ENCODE data around the gene IL12B.
"Not testable (repeated sequence)": the region's sequence is repeated elsewhere in the genome, so short reads cannot be mapped to it uniquely, and the experiment has no call there.

Gene IL12B

GRCh38 chr5:159332800-159333544 lies 2.7 kb upstream of the IL12B start:
- DNase-seq = peak; percentile 52 to 74 (median 72)

- peak; percentile 60 to 79 (median 75) for DNase-seq
These were observed 1.0 kb upstream of the IL12B start for GRCh38 chr5:159331093-159331973.

DNA sequence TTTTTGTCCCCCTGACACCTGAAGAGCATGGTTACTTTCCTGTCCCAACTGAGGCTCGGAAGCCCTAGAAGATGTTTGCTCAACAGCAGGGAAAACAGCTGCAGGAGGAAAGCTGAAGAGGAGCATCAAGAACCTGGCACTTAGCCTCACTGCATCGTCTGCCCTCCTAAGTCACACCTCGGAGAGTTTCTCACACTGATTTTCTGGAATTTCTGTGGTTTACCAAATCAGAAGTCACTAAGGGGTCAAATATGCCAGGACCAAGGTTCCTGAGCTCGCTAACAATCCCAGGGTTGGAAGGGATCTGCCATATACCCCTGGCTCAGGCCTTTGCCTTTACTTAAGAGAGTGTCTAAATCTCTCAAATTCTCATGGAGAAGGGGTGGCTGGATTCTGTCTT lies 5.3 kb downstream of the IL12B start:
- no peak for DNase-seq

DNA sequence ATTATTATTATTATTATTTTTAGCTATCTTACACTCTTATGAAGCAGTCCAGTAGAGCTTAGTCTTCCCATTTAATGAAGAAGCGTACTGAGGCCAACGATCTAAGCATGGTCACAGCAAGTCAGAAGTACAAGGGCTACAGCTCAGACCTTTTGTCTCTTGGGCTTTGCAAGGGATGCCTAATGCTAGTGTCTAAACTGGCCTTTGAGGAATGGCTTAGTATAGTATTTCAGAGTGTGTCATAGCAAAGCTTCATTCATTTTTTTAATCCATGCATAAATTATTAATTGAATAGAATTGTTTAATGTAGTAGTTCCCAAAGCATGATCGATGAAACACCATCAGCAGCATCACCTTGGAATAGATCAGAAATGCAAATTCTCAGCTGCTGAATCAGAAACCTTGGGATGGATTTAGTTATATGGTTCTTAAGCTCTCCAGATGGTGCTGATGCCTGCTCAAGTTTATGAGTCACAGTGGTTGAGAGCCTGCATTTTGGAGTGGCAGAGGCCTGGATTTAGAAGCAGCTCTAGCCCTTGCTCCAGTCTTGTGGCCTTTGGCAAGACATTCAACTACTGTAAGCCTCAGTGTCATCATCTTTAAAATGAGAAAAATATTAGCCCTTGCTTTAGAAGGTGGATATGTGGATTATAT lies 6.1 kb downstream of the IL12B start:
- DNase-seq = no peak

GRCh38 chr5:159322180-159322579 lies 8.1 kb downstream of the IL12B start:
- DNase-seq = no peak

GRCh38 chr5:159319832-159320231 lies 10.5 kb downstream of the IL12B start:
- DNase-seq = peak in 1 of 4 experiments; percentile 10

DNA sequence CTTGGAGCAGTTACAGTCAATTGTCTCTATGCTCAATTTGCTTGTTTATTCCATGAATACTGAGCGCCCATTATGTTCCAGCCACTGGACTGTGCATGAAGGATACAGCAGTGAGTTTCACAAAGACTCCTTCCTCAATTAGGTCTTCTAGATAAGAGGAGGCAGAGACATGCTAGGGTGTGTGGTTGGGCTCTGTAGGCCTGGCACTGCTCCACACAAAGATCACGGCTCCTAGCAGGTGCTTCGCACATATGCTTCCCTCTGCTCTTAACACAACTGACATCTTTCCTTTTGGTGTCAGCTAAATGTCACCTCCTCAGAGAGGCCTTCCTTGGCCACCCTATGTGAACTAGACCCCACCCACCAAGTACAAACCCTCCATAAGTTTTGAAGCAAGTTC lies 10.9 kb downstream of the IL12B start:
- DNase-seq = no peak

DNA sequence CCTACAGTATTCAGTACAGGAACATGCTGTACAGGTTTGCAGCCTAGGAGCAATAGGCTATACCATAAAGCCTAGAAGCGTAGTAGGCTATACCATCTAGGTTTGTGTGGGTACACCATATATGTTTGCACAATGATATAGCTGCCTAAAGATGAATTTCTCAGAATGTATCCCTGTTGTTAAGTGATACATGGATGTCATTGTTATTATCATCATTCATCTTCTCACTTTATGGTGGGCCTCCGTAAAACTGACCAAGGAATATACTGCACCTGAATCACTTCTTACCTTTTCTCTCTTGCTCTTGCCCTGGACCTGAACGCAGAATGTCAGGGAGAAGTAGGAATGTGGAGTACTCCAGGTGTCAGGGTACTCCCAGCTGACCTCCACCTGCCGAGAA lies 11.8 kb downstream of the IL12B start:
- DNase-seq = no peak

- DNase-seq = no peak
These were observed 12.4 kb downstream of the IL12B start for GRCh38 chr5:159317849-159318248.

DNA sequence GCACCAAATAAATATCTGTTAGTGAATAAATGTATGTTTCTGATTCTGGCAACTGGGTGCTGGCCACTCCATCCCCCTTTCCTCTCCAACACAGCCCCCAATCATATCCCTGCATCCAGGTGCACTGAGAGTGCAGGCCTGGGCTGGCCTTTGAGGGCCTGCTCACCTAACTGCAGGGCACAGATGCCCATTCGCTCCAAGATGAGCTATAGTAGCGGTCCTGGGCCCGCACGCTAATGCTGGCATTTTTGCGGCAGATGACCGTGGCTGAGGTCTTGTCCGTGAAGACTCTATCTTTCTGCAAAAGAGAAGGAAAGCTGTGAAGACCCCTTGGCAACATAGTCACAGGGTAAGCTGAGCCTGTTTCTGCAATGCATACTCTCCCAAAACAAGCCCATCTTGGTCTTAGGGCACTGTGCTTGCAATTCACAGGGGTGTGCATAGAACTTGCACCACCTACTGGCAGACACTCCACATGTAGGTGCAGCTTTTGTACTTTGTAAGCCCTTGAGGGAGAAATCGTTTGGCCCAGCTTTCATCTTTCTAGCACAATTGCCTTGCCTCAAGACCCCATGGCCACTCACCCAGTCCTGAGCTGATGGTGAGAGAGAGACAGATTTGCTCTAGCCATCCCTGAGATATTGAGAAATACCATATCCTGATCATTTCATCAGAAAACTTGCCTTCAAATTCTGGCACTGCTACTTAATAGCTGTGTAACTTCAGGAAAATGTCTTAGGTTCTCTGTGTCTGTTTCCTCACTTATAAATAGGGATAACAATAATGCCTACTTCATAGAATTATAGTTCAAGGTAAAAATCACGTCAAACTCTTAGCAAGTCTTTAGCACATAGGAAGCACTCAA lies 13.5 kb downstream of the IL12B start:
- DNase-seq = peak; percentile 43 to 66 (median 60)

DNA sequence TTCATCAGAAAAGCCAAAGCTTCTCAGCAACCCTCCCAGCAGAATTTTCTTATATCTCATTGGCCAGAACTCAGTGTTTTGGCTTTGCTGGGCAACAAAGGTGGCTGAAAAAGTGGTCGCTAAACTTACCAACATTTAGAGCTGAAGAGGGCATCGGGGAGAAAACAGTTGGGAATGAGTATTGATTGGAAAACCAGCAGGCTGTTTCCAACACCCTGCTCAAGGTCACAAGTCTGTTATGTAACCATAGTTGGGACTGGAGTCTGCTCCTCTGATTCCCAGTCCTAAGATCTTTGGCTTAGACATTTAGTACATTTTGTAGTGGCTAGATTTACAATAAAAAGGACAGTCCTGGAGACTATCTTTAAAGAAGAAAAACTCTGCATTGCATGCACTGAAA lies 17.1 kb downstream of the IL12B start:
- no peak for DNase-seq

- DNase-seq = no peak
These were observed 19.2 kb downstream of the IL12B start for GRCh38 chr5:159311063-159311462.

DNA sequence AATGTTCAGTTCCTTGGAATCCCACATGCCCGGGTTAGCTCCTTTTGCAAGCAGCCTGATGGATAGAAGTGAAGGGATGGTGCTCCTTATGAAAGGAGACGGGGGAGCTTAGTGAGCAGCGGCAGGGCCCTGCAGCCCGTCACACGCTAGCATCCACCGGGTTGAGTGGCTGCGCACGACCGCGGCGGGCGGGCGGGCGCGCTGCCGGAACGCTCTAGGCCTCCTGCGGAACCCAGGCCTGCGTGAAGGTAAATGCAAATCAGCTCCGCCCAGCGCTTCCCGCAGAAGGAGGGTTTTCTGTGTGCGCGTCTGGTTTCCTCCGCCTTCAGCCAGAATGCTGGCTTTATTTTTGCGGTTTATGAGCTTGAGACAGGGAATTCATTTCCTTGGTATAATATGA lies 19.8 kb downstream of the IL12B start:
- peak in 2 of 4 experiments; percentile 10 to 21 for DNase-seq

GRCh38 chr5:159309689-159310433 lies 20.4 kb downstream of the IL12B start:
- DNase-seq = no peak

GRCh38 chr5:159304961-159305595 lies 25.2 kb downstream of the IL12B start:
- no peak for DNase-seq

GRCh38 chr5:159303286-159303685 lies 27.0 kb downstream of the IL12B start:
- DNase-seq = no peak

- peak; percentile 41 to 72 (median 61) for DNase-seq
These were observed 28.1 kb downstream of the IL12B start for GRCh38 chr5:159301929-159302860.

GRCh38 chr5:159301466-159301865 lies 28.8 kb downstream of the IL12B start:
- DNase-seq = no peak

GRCh38 chr5:159297300-159297699 lies 33.0 kb downstream of the IL12B start:
- DNase-seq = not testable (repeated sequence)

DNA sequence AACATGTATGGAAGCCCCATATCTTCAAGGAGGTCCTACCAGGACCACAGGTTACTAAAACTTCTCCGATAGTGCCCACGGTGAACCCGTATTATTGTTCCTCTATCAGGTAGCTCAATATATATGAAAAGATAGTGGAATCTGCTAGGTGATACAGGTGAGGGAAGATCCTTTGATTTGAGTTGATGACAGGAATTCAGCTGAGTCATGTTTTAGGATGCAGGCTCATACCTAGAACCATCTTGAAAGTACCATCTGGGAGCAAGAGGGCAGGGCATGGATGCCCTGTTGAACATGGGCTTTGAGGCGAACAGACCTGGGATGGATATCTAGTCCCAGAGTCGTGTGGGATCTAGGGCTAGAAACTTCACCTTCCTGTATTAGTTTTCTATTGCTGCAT lies 35.4 kb downstream of the IL12B start:
- DNase-seq = no peak
